ENCODE results near the gene SPIRE1.

DNA sequence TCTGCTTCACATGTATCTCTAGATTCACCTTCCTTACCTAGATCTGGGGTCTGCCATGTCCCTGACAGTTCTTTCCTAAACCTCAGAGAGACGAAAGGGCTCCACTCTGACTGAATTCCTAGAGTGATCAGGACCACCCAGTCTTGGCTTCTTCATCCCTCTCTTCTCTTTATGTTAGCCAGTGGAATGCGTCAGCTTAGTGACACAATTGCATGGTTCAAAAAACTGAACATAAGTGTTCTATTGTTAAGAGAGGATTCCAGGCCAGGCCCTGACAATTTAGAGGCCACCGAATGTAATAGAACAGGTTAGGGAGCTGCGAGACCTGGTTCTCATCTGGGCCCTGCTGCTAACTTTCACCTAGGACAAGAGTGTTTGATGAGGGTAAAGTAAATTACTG is 240.2 kb downstream of the SPIRE1 start:
- TF ChIP-seq, protein P1, sequence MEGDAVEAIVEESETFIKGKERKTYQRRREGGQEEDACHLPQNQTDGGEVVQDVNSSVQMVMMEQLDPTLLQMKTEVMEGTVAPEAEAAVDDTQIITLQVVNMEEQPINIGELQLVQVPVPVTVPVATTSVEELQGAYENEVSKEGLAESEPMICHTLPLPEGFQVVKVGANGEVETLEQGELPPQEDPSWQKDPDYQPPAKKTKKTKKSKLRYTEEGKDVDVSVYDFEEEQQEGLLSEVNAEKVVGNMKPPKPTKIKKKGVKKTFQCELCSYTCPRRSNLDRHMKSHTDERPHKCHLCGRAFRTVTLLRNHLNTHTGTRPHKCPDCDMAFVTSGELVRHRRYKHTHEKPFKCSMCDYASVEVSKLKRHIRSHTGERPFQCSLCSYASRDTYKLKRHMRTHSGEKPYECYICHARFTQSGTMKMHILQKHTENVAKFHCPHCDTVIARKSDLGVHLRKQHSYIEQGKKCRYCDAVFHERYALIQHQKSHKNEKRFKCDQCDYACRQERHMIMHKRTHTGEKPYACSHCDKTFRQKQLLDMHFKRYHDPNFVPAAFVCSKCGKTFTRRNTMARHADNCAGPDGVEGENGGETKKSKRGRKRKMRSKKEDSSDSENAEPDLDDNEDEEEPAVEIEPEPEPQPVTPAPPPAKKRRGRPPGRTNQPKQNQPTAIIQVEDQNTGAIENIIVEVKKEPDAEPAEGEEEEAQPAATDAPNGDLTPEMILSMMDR (IDR thresholded peaks at IDR 0.05): no peak
- no peak for TF ChIP-seq POLR2A (IDR thresholded peaks at IDR 0.05)

Data from Peyer's patch (tissue), 4 donors.